Mucosa of rectum (tissue), 2 donors: ENCODE measurements around the gene NBEA.
A peak's percentile ranks its signal among the peaks of the same experiment; 100 is the strongest.

Source experiments
- H3K27ac ChIP-seq, 2 donors: one replicate each; pipeline ENCODE4 v1.7.0; 2013; ENCODE audit warnings: inconsistent platforms in 2 of 2, low read depth in 2 of 2, low read length in 2 of 2
- H3K27me3 ChIP-seq, 2 donors: one replicate each; pipeline ENCODE4 v1.7.0; 2013; ENCODE audit warnings: low read length in 2 of 2; ENCODE audit not compliant: control insufficient read depth in 2 of 2, insufficient read depth in 2 of 2
- H3K36me3 ChIP-seq, 2 donors: one replicate each; pipeline ENCODE4 v1.7.0; 2013; ENCODE audit warnings: low read length in 2 of 2; ENCODE audit not compliant: control insufficient read depth in 2 of 2, insufficient read depth in 2 of 2
- H3K4me1 ChIP-seq, 2 donors: one replicate each; pipeline ENCODE4 v1.7.0; 2013; ENCODE audit warnings: low read length in 2 of 2, mild to moderate bottlenecking in 1 of 2; ENCODE audit not compliant: control insufficient read depth in 2 of 2, insufficient read depth in 2 of 2
- H3K4me3 ChIP-seq, 2 donors: one replicate each; pipeline ENCODE4 v1.7.0; 2013; ENCODE audit warnings: low read length in 2 of 2
- H3K9ac ChIP-seq, 2 donors: one replicate each; pipeline ENCODE4 v1.7.0; 2013; ENCODE audit warnings: low read length in 2 of 2, low read depth in 1 of 2, mild to moderate bottlenecking in 1 of 2
- H3K9me3 ChIP-seq, 2 donors: one replicate each; pipeline ENCODE4 v1.7.0; 2013; ENCODE audit warnings: low read length in 2 of 2; ENCODE audit not compliant: control insufficient read depth in 2 of 2
- donor health status: healthy.
- donor health status: Normal muscosa, but diverticular disease.

The NBEA gene

GRCh38 chr13:34941835-34942731, at the start of gene NBEA:
TSS of gene NBEA (plus strand) at chr13:34942270. CDS start at chr13:34942821, 551 bp downstream.
- Histone ChIP-seq H3K27ac (peak within 1 kb of the TSS; percentile 55 to 62), H3K4me1 (peaks cover 2 to 8% of the 10 kb centered on the region in 2 donors), H3K27me3 (peaks cover 6 to 10% of the 10 kb centered on the region in 2 donors), H3K9ac (peak within 1 kb of the TSS in 1 of 2 donors; percentile 62), H3K4me3 (peak within 1 kb of the TSS; percentile 66 to 76), H3K36me3 (no peaks in the 10 kb centered on the region), H3K9me3 (no peaks in the 10 kb centered on the region)

GRCh38 chr13:34894756-34895155, 47.3 kb upstream of the NBEA start:
- H3K9ac ChIP-seq: no peak overlapping the region
- no peaks in the 10 kb centered on the region for H3K36me3 ChIP-seq
- H3K9me3 ChIP-seq: no peaks in the 10 kb centered on the region
- H3K27me3 ChIP-seq: no peaks in the 10 kb centered on the region
- H3K27ac ChIP-seq: no peak overlapping the region
- no peak overlapping the region for H3K4me3 ChIP-seq
- H3K4me1 ChIP-seq: no peaks in the 10 kb centered on the region

- no peak overlapping the region for H3K4me3 ChIP-seq
- H3K9ac ChIP-seq: no peak overlapping the region
- H3K27ac ChIP-seq: no peak overlapping the region
- no peaks in the 10 kb centered on the region for H3K4me1 ChIP-seq
- no peaks in the 10 kb centered on the region for H3K9me3 ChIP-seq
- H3K27me3 ChIP-seq: no peaks in the 10 kb centered on the region
- no peaks in the 10 kb centered on the region for H3K36me3 ChIP-seq
These were observed 44.9 kb upstream of the NBEA start for GRCh38 chr13:34897220-34897619.

GRCh38 chr13:34899888-34900287, 42.2 kb upstream of the NBEA start:
- Histone ChIP-seq H3K36me3 (no peaks in the 10 kb centered on the region), H3K4me1 (no peaks in the 10 kb centered on the region), H3K27me3 (no peaks in the 10 kb centered on the region), H3K4me3 (no peak overlapping the region), H3K9ac (no peak overlapping the region), H3K9me3 (no peaks in the 10 kb centered on the region), H3K27ac (no peak overlapping the region)

GRCh38 chr13:34900288-34900739, 41.8 kb upstream of the NBEA start:
- Histone ChIP-seq H3K9ac (no peak overlapping the region), H3K27me3 (no peaks in the 10 kb centered on the region), H3K27ac (no peak overlapping the region), H3K4me1 (no peaks in the 10 kb centered on the region), H3K9me3 (no peaks in the 10 kb centered on the region), H3K36me3 (no peaks in the 10 kb centered on the region), H3K4me3 (no peak overlapping the region)

GRCh38 chr13:34901572-34901971, 40.5 kb upstream of the NBEA start:
- H3K27ac ChIP-seq: no peak overlapping the region
- H3K36me3 ChIP-seq: no peaks in the 10 kb centered on the region
- no peaks in the 10 kb centered on the region for H3K9me3 ChIP-seq
- H3K4me1 ChIP-seq: no peaks in the 10 kb centered on the region
- no peaks in the 10 kb centered on the region for H3K27me3 ChIP-seq
- H3K9ac ChIP-seq: no peak overlapping the region
- no peak overlapping the region for H3K4me3 ChIP-seq

- no peak overlapping the region for H3K4me3 ChIP-seq
- H3K27me3 ChIP-seq: no peaks in the 10 kb centered on the region
- H3K9ac ChIP-seq: no peak overlapping the region
- no peaks in the 10 kb centered on the region for H3K9me3 ChIP-seq
- no peaks in the 10 kb centered on the region for H3K4me1 ChIP-seq
- H3K36me3 ChIP-seq: no peaks in the 10 kb centered on the region
- H3K27ac ChIP-seq: no peak overlapping the region
These were observed 30.9 kb upstream of the NBEA start for GRCh38 chr13:34911159-34911558.

GRCh38 chr13:34913040-34913439, 29.0 kb upstream of the NBEA start:
- Histone ChIP-seq H3K4me3 (no peak overlapping the region), H3K9ac (no peak overlapping the region), H3K4me1 (no peaks in the 10 kb centered on the region), H3K27me3 (no peaks in the 10 kb centered on the region), H3K36me3 (no peaks in the 10 kb centered on the region), H3K9me3 (no peaks in the 10 kb centered on the region), H3K27ac (no peak overlapping the region)

- Histone ChIP-seq H3K9ac (no peak overlapping the region), H3K4me3 (no peak overlapping the region), H3K36me3 (no peaks in the 10 kb centered on the region), H3K4me1 (no peaks in the 10 kb centered on the region), H3K27me3 (no peaks in the 10 kb centered on the region), H3K27ac (no peak overlapping the region), H3K9me3 (no peaks in the 10 kb centered on the region)
These were observed 27.7 kb upstream of the NBEA start for GRCh38 chr13:34914416-34914815.

- no peaks in the 10 kb centered on the region for H3K27me3 ChIP-seq
- no peaks in the 10 kb centered on the region for H3K9me3 ChIP-seq
- H3K9ac ChIP-seq: no peak overlapping the region
- H3K27ac ChIP-seq: no peak overlapping the region
- H3K4me1 ChIP-seq: no peaks in the 10 kb centered on the region
- no peak overlapping the region for H3K4me3 ChIP-seq
- H3K36me3 ChIP-seq: no peaks in the 10 kb centered on the region
These were observed 15.6 kb upstream of the NBEA start for GRCh38 chr13:34926508-34926907.
